SK-N-SH treated with all-trans-retinoic acid at 6 μM for 48 hours (cell line): ENCODE measurements around the gene TMEM185A.

Experiments used
- ATAC-seq: fragments of 200-7000 bp; cut with Tn5 transposase; 3 replicates; pipeline ENCODE4 v1.9.1; 2020; ENCODE audit warnings: mild to moderate bottlenecking, moderate library complexity
- ARNTL ChIP-seq: fragments of 450-650 bp; formaldehyde crosslinking; IDR thresholded peaks from 2 replicates; pipeline ENCODE4 v1.5.0; 2020; ENCODE audit warnings: low read depth, mild to moderate bottlenecking, moderate library complexity, borderline replicate concordance
- BACH2 ChIP-seq: fragments of 250-450 bp; sonication (Bioruptor Pico); IDR thresholded peaks from 2 replicates; pipeline ENCODE4 v1.9.0; 2021; ENCODE audit warnings: mild to moderate bottlenecking, borderline replicate concordance
- CREB5 ChIP-seq: fragments of 250-450 bp; sonication (Bioruptor Pico); IDR thresholded peaks from 2 replicates; pipeline ENCODE4 v1.5.1; 2020; ENCODE audit warnings: low read depth, mild to moderate bottlenecking, moderate library complexity
- CSDC2 ChIP-seq: fragments of 250-450 bp; sonication (Bioruptor Pico); IDR thresholded peaks from 2 replicates; pipeline ENCODE4 v1.5.0; 2020; ENCODE audit warnings: mild to moderate bottlenecking, moderate library complexity
- CSRNP3 ChIP-seq: fragments of 250-450 bp; sonication (Bioruptor Pico); IDR thresholded peaks from 2 replicates; pipeline ENCODE4 v1.5.1; 2021; ENCODE audit warnings: mild to moderate bottlenecking, moderate library complexity
- GLIS3 ChIP-seq: fragments of 250-450 bp; sonication (Bioruptor Pico); IDR thresholded peaks from 2 replicates; pipeline ENCODE4 v1.5.0; 2020; ENCODE audit warnings: mild to moderate bottlenecking, moderate library complexity
- ISL1 ChIP-seq: fragments of 250-450 bp; sonication (Bioruptor Pico); IDR thresholded peaks from 2 replicates; pipeline ENCODE4 v2.1.2; 2022; ENCODE audit warnings: mild to moderate bottlenecking, moderate library complexity
- POU6F1 ChIP-seq: fragments of 250-450 bp; sonication (Bioruptor Pico); IDR thresholded peaks from 2 replicates; pipeline ENCODE4 v1.8.0; 2021; ENCODE audit warnings: low read depth, mild to moderate bottlenecking, moderate library complexity, borderline replicate concordance
- PPARA ChIP-seq: fragments of 250-450 bp; sonication (Bioruptor Pico); IDR thresholded peaks from 2 replicates; pipeline ENCODE4 v1.5.0; 2020; ENCODE audit warnings: mild to moderate bottlenecking, borderline replicate concordance
- RARB ChIP-seq: fragments of 250-450 bp; sonication (Bioruptor Pico); IDR thresholded peaks from 2 replicates; pipeline ENCODE4 v1.8.0; 2021; ENCODE audit warnings: mild to moderate bottlenecking, moderate library complexity
- SNAI2 ChIP-seq: fragments of 250-450 bp; sonication (Bioruptor Pico); IDR thresholded peaks from 2 replicates; pipeline ENCODE4 v1.5.0; 2020; ENCODE audit warnings: mild to moderate bottlenecking, moderate library complexity
- TCF4 ChIP-seq: fragments of 250-450 bp; sonication (Bioruptor Pico); IDR thresholded peaks from 2 replicates; pipeline ENCODE4 v1.8.0; 2021; ENCODE audit warnings: mild to moderate bottlenecking, moderate library complexity, borderline replicate concordance
- TOX ChIP-seq: fragments of 250-450 bp; sonication (Bioruptor Pico); IDR thresholded peaks from 2 replicates; pipeline ENCODE4 v1.8.0; 2021; ENCODE audit warnings: mild to moderate bottlenecking, moderate library complexity, borderline replicate concordance
- TSHZ2 ChIP-seq: fragments of 250-450 bp; sonication (Bioruptor Pico); IDR thresholded peaks from 2 replicates; pipeline ENCODE4 v1.5.0; 2020; ENCODE audit warnings: mild to moderate bottlenecking, moderate library complexity
- ZC3H10 ChIP-seq: fragments of 250-450 bp; sonication (Bioruptor Pico); IDR thresholded peaks from 2 replicates; pipeline ENCODE4 v1.5.1; 2021; ENCODE audit warnings: mild to moderate bottlenecking, moderate library complexity
- ZFP3 ChIP-seq: fragments of 250-450 bp; sonication (Bioruptor Pico); IDR thresholded peaks from 2 replicates; pipeline ENCODE4 v1.5.0; 2020; ENCODE audit warnings: mild to moderate bottlenecking, moderate library complexity
- ZFP30 ChIP-seq: fragments of 450-650 bp; formaldehyde crosslinking; IDR thresholded peaks from 2 replicates; pipeline ENCODE4 v1.5.0; 2022; ENCODE audit warnings: mild to moderate bottlenecking, moderate library complexity
- ZNF565 ChIP-seq: fragments of 450-650 bp; formaldehyde crosslinking; conservative IDR thresholded peaks from 2 replicates; pipeline ENCODE4 v1.5.0; 2020; ENCODE audit warnings: low read depth, mild to moderate bottlenecking, moderate library complexity
- ZNF8 ChIP-seq: fragments of 450-650 bp; formaldehyde crosslinking; IDR thresholded peaks from 2 replicates; pipeline ENCODE4 v1.5.0; 2020; ENCODE audit warnings: mild to moderate bottlenecking, moderate library complexity

The TMEM185A gene

GRCh38 chrX:149647505-149647904 is 15.9 kb upstream of the TMEM185A start:
- ATAC-seq: no peak
- TF ChIP-seq POU6F1 (no peak), BACH2 (CRISPR knock-in tag) (no peak), ARNTL (CRISPR knock-in tag) (no peak), TCF4 (no peak), CREB5 (no peak), ZFP30 (CRISPR knock-in tag) (no peak), ZNF8 (no peak), ISL1 (CRISPR knock-in tag) (no peak), ZFP3 (CRISPR knock-in tag) (no peak)
- TF ChIP-seq, all 23 proteins: peak for 0

- ATAC-seq: no peak
These were observed 11.9 kb upstream of the TMEM185A start for GRCh38 chrX:149643496-149643895.

More at GRCh38 chrX:149643496-149643895, 11.9 kb upstream of the TMEM185A start:
- TF ChIP-seq ZNF565 (CRISPR knock-in tag) (no peak), ARNTL (CRISPR knock-in tag) (no peak), PPARA (CRISPR knock-in tag) (no peak), TOX (CRISPR knock-in tag) (no peak), GLIS3 (CRISPR knock-in tag) (no peak), TSHZ2 (CRISPR knock-in tag) (no peak), ZFP30 (CRISPR knock-in tag) (no peak), TCF4 (no peak), ZC3H10 (CRISPR knock-in tag) (no peak), RARB (CRISPR knock-in tag) (no peak), ISL1 (CRISPR knock-in tag) (no peak), ZFP3 (CRISPR knock-in tag) (no peak), CREB5 (no peak), CSRNP3 (CRISPR knock-in tag) (no peak), CSDC2 (CRISPR knock-in tag) (no peak), ZNF8 (no peak), BACH2 (CRISPR knock-in tag) (no peak), SNAI2 (CRISPR knock-in tag) (no peak)
